CD4-positive, CD25-positive, alpha-beta regulatory T cell (primary cell): Measurements from ENCODE around the gene BRCA1. TPM values are rescaled to one million over a fixed set of nuclear protein-coding genes. Genes with fewer than 3 reads are reported as not detected.
A peak's percentile ranks its signal among the peaks of the same experiment; 100 is the strongest.

Experiments
- ATAC-seq, 2 donors: fragments of 150-1000 bp; cut with Tn5 transposase; one replicate each; pipeline ENCODE4 v1.10.0; 2021; ENCODE audit warnings: low read depth in 2 of 2, moderate number of reproducible peaks in 2 of 2, moderate library complexity in 1 of 2
- DNase-seq, 3 donors: peaks; one replicate each; pipeline versions ENCODE4 v3.0.0 to v3.0.0-alpha.2; 2012 to 2022; ENCODE audit warnings: mixed read lengths in 1 of 3
- H3K27ac ChIP-seq: one replicate; pipeline ENCODE4 v1.7.0; 2013; ENCODE audit warnings: mild to moderate bottlenecking, low read length; ENCODE audit not compliant: insufficient read depth, poor library complexity, severe bottlenecking
- H3K27me3 ChIP-seq: one replicate; pipeline ENCODE4 v1.7.0; 2013; ENCODE audit warnings: low read length; ENCODE audit not compliant: control insufficient read depth, insufficient read depth
- H3K36me3 ChIP-seq: one replicate; pipeline ENCODE4 v1.7.0; 2013; ENCODE audit warnings: mild to moderate bottlenecking, low read length, moderate library complexity; ENCODE audit not compliant: control insufficient read depth, insufficient read depth
- H3K4me1 ChIP-seq: 2 replicates; pipeline ENCODE4 v1.7.0; 2013; ENCODE audit warnings: mild to moderate bottlenecking, low read length; ENCODE audit not compliant: insufficient read depth, control insufficient read depth, poor library complexity, severe bottlenecking
- H3K4me3 ChIP-seq: one replicate; pipeline ENCODE4 v1.7.0; 2013; ENCODE audit warnings: low read depth, mild to moderate bottlenecking, low read length, moderate library complexity
- H3K9me3 ChIP-seq, 2 experiments: 1 replicate in 1 of 2; 2 replicates in 1 of 2; pipeline ENCODE4 v1.7.0; 2013; ENCODE audit warnings: low read length in 2 of 2, mild to moderate bottlenecking in 1 of 2, moderate library complexity in 1 of 2; ENCODE audit not compliant: control insufficient read depth in 2 of 2
- H3K27ac Mint-ChIP-seq, 3 donors: one replicate each; pipeline ENCODE4 v1.8.0; 2020 to 2022; ENCODE audit warnings: mild to moderate bottlenecking in 3 of 3, mixed read lengths in 3 of 3, moderate library complexity in 2 of 3
- H3K27me3 Mint-ChIP-seq: one replicate; pipeline ENCODE4 v1.8.0; 2022; ENCODE audit warnings: mild to moderate bottlenecking, mixed read lengths
- H3K36me3 Mint-ChIP-seq: one replicate; pipeline ENCODE4 v1.8.0; 2020; ENCODE audit warnings: mixed read lengths
- H3K4me1 Mint-ChIP-seq, 4 donors: one replicate each; pipeline ENCODE4 v1.8.0; 2020 to 2022; ENCODE audit warnings: mixed read lengths in 4 of 4, mild to moderate bottlenecking in 1 of 4
- H3K4me3 Mint-ChIP-seq, 4 donors: one replicate each; pipeline ENCODE4 v1.8.0; 2020 to 2022; ENCODE audit warnings: mild to moderate bottlenecking in 4 of 4, mixed read lengths in 4 of 4, moderate library complexity in 3 of 4
- H3K9me3 Mint-ChIP-seq, 7 donors: one replicate each; pipeline ENCODE4 v1.8.0; 2020 to 2022; ENCODE audit warnings: mixed read lengths in 7 of 7, mild to moderate bottlenecking in 3 of 7, moderate library complexity in 2 of 7
- polyA plus RNA-seq, 4 donors: library from polyadenylated mRNA; unstranded; fragments of 300-500 nt; fragmentation: Illumina TruSeq; gene quantifications; one replicate each; pipeline ENCODE4 v1.2.3, GENCODE V29; 2021
- total RNA-seq: library from RNA; stranded (reverse); gene quantifications from one replicate; pipeline ENCODE4 v1.2.3, GENCODE V29; 2022

BRCA1 gene
- total and polyA plus RNA-seq, 5 donors from 2014 or later = 1.0 to 5.7 (median 1.8) TPM

DNA sequence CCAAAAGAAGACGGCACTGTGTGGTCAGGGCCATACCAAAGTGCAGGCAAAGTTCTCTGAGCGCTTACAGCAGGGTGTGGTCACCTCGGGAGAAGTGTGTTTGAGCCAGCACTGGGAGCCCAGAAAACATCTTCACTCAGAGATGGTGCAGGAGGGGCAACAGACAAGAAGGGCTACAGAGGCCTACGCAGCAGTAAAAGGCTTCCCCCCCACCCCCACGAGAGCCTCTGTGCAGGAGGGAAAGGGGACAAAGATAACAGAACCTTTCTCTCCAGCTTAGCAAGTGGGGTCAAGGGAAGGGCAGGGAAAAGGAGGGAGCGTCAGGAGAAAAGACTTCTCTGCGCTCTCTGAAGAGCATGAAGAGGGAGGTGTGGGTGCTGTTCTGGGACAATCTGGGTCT is 105.7 kb downstream of the BRCA1 start:
- Mint-ChIP-seq H3K4me1 (peaks cover 4 to 44% (median 10%) of the 10 kb centered on the region in 4 donors), H3K9me3 (peaks cover 0 to 1% (median 0%) of the 10 kb centered on the region in 7 donors), H3K4me3 (peak overlapping the region; percentile 65 to 94 (median 82)), H3K27me3 (no peaks in the 10 kb centered on the region), H3K36me3 (peaks cover 7% of the 10 kb centered on the region), H3K27ac (peak overlapping the region; percentile 26 to 86 (median 67))
- Histone ChIP-seq H3K36me3 (peaks cover 5% of the 10 kb centered on the region), H3K4me1 (peaks cover 13% of the 10 kb centered on the region), H3K4me3 (no peak overlapping the region), H3K9me3 (no peaks in the 10 kb centered on the region), H3K27me3 (no peaks in the 10 kb centered on the region), H3K27ac (no peak overlapping the region)
- DNase-seq = no peak
- no peak for ATAC-seq

DNA sequence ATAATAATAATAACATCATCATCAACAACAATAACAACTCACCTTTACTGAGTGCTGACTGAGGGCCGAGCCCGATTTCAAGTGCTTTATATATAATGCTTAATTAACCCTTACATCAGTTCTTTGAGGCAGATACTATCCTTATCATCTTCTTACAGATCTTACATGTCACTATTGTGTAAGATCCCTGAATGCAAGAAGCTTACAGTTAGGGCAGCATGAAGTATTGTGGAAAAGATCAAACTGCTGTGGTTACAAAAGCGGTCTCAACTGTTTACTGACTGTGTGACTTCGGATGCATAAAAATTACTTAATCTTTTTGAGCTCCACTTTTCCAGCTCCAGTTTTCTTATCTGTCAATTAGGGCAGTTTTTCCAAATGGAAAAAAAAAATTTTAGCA is 106.2 kb downstream of the BRCA1 start:
- H3K4me1 Mint-ChIP-seq = peaks cover 0 to 39% (median 9%) of the 10 kb centered on the region in 4 donors
- H3K9me3 ChIP-seq = no peaks in the 10 kb centered on the region
- no peaks in the 10 kb centered on the region for H3K27me3 ChIP-seq
- H3K9me3 Mint-ChIP-seq = peaks cover 0 to 1% (median 0%) of the 10 kb centered on the region in 7 donors
- peak overlapping the region in 2 of 3 donors; percentile 3 to 8 for H3K27ac Mint-ChIP-seq
- DNase-seq = no peak
- H3K27me3 Mint-ChIP-seq = no peaks in the 10 kb centered on the region
- no peak overlapping the region for H3K4me3 ChIP-seq
- no peak for ATAC-seq
- H3K36me3 ChIP-seq = peaks cover 10% of the 10 kb centered on the region
- peak overlapping the region in 1 of 4 donors; percentile 94 for H3K4me3 Mint-ChIP-seq
- H3K27ac ChIP-seq = no peak overlapping the region
- peaks cover 9% of the 10 kb centered on the region for H3K4me1 ChIP-seq
- H3K36me3 Mint-ChIP-seq = peaks cover 7% of the 10 kb centered on the region

DNA sequence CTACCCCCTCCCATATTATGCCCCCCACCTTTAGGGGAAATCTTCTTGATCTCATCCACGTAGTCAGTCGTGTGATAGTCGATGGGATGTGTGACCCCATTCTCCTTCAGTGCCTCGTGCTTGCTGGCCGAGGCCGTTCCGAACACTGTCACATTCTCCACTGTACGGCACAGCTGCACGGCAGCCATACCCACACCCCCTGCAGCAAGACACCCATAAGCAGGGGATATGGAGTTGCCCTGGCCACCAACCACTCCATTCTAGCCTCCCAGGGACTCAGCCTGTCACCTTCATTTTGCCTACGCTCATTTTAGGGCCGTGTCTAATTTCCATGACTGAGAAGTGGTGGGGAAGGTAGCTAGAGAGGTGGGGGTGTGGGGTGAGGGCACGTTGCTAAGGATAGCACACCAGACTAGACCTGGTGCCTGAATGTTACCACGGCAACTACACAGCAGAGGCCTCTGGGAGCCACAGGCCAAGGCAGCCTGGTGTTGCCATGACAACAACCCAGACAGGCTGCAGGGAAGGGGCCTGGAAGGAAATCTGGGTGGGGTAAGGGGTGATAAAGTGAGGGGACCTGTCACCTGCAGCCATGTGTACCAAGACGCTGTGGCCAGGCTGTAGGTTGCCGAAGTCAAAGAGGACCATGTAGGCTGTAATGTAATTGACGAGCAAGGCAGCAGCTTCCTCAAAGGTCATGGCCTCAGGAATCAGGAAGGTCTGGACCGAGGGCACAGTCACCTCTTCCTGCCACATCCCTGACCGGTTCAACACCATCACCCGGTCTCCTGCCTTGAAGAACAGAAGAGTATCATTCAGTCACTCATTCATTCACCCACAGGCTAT is 106.9 kb downstream of the BRCA1 start:
- Histone ChIP-seq H3K4me3 (no peak overlapping the region), H3K27ac (no peak overlapping the region), H3K9me3 (no peaks in the 10 kb centered on the region), H3K27me3 (no peaks in the 10 kb centered on the region), H3K36me3 (peaks cover 17% of the 10 kb centered on the region), H3K4me1 (peaks cover 7% of the 10 kb centered on the region)
- Mint-ChIP-seq H3K4me1 (peaks cover 0 to 39% (median 9%) of the 10 kb centered on the region in 4 donors), H3K36me3 (peaks cover 10% of the 10 kb centered on the region), H3K4me3 (peak overlapping the region in 2 of 4 donors; percentile 52 to 94), H3K27me3 (no peaks in the 10 kb centered on the region), H3K27ac (peak overlapping the region in 1 of 3 donors; percentile 83), H3K9me3 (peaks cover 0 to 1% (median 0%) of the 10 kb centered on the region in 7 donors)
- DNase-seq = peak in 2 of 3 donors; percentile 15 to 21
- ATAC-seq = peak; percentile 25 to 41

DNA sequence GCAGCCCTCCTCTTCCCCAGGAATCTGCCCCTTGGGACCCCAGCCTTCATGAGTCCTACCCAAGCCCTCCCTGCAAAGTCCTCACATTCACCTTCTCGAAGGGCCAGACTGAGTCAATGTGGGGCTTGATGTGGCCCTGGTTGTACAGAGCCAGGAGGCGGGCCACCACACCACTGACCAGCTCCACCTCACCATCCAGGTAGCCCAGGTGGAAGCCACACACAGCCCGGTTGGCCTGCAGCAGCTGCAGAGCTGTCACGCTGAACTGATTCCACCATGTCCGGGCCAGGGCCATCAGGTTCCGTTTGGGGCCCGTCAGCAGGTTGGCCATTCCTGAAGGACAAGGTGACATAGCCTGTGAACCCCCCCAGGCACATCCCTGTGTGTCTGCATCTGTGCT is 108.9 kb downstream of the BRCA1 start:
- H3K27me3 ChIP-seq = no peaks in the 10 kb centered on the region
- Mint-ChIP-seq H3K4me1 (peaks cover 6 to 38% (median 13%) of the 10 kb centered on the region in 4 donors), H3K4me3 (no peak overlapping the region), H3K27ac (no peak overlapping the region), H3K27me3 (no peaks in the 10 kb centered on the region), H3K9me3 (peaks cover 0 to 1% (median 0%) of the 10 kb centered on the region in 7 donors), H3K36me3 (peaks cover 17% of the 10 kb centered on the region)
- DNase-seq (no peak), ATAC-seq (no peak)
- peaks cover 25% of the 10 kb centered on the region for H3K36me3 ChIP-seq
- no peaks in the 10 kb centered on the region for H3K4me1 ChIP-seq
- H3K27ac ChIP-seq = no peak overlapping the region
- no peaks in the 10 kb centered on the region for H3K9me3 ChIP-seq
- H3K4me3 ChIP-seq = no peak overlapping the region

DNA sequence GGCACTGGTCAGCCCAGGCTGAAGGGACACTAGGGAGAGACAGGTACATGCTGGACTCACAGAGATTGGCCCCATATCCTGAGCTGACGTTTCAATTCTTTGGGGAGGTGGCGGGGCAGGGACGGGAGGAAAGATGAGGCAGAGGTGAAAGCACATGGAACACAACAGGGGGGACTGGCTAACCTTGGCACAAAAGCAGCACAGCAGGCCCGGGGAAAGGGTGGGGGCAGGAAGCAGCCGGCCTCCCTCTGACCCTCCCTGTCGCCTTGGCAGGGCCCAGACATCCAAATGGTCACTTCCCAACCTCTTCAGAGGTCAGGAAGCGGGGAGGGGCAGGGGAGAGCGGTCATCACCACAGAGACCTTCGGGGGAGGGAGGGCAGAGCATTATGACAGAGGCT is 109.6 kb downstream of the BRCA1 start:
- H3K9me3 Mint-ChIP-seq = no peaks in the 10 kb centered on the region
- Histone ChIP-seq H3K36me3 (peaks cover 25% of the 10 kb centered on the region), H3K9me3 (no peaks in the 10 kb centered on the region), H3K4me1 (no peaks in the 10 kb centered on the region), H3K27ac (no peak overlapping the region), H3K27me3 (no peaks in the 10 kb centered on the region), H3K4me3 (no peak overlapping the region)
- peaks cover 7 to 37% (median 17%) of the 10 kb centered on the region in 4 donors for H3K4me1 Mint-ChIP-seq
- ATAC-seq (no peak), DNase-seq (no peak)
- H3K4me3 Mint-ChIP-seq = peak overlapping the region in 1 of 4 donors; percentile 11
- H3K27me3 Mint-ChIP-seq = no peaks in the 10 kb centered on the region
- peak overlapping the region in 1 of 3 donors; percentile 62 for H3K27ac Mint-ChIP-seq
- peaks cover 17% of the 10 kb centered on the region for H3K36me3 Mint-ChIP-seq

DNA sequence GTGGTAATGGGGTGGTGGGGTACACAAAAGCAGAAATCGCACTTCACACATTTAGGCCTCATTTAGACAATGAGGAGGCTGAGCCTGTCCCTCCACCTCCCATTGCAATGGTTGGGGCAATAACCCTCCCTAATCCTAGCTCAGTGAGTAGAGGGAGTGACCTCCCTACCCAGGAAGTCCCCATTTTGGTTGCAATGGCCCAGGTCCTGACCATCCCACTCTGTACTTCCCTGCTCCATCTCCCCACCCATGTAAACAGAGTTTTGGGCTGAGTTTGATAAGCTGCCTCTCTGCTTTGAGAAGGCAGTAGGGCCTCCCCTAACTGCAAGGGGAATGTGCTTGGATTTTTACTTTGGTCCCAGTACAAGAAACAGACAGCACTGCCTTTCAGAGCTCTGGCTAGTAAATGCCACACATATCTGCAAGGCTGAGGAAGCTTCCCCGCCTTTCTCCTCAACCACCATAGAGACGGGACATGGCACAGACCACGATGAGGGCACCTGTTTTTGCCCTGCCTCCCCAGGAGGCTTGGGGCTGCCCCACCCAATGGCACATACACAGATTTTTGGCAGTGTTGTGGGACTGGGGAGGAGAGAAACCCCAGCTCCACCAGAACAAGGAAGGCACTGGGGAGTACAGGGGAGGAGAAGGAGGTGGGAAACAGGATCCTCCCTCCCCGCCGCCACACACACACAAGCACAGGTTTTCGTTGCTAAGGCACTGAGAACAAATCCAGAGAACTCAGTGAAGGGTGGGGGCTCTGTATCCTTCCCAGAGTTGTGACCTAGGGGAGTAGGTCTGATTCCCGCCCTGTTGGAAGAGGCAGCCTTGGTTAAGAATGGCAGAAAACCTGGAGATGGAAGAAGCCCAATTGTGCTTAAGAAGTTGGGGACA is 110.3 kb downstream of the BRCA1 start:
- Histone ChIP-seq H3K27me3 (no peaks in the 10 kb centered on the region), H3K9me3 (no peaks in the 10 kb centered on the region), H3K27ac (no peak overlapping the region), H3K4me3 (no peak overlapping the region), H3K4me1 (no peaks in the 10 kb centered on the region), H3K36me3 (peaks cover 25% of the 10 kb centered on the region)
- Mint-ChIP-seq H3K27ac (peak overlapping the region in 2 of 3 donors; percentile 62 to 76), H3K9me3 (no peaks in the 10 kb centered on the region), H3K27me3 (no peaks in the 10 kb centered on the region), H3K4me3 (no peak overlapping the region), H3K4me1 (peaks cover 10 to 37% (median 23%) of the 10 kb centered on the region in 4 donors), H3K36me3 (peaks cover 17% of the 10 kb centered on the region)
- DNase-seq (no peak), ATAC-seq (no peak)

DNA sequence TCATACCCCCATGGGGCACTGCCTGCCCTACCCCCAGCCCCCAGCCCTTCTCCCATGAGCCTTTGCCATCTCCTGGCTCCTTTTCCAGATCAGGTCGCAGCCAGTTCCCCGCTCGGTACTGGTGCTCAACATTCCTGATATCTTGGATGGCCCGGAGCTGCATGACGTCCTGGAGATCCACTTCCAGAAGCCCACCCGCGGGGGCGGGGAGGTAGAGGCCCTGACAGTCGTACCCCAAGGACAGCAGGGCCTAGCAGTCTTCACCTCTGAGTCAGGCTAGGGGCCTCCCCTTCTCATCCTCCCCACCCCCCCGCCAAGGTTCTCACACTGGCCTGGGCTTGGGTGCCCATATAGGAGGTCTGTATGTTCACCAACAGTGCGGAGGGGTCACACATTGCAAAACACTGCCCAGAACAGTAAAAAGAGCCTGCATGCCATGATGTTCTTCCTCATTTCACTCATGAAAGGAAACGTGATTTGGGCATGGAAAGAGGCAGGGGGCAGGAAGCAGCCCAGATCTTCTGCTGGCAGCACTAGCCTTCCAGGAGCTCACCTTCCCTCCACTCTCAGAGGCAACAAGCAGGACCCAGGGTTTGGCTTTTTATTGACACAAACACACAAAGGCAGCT is 111.0 kb downstream of the BRCA1 start:
- Histone ChIP-seq H3K27me3 (no peaks in the 10 kb centered on the region), H3K9me3 (no peaks in the 10 kb centered on the region), H3K4me3 (no peak overlapping the region), H3K4me1 (no peaks in the 10 kb centered on the region), H3K27ac (no peak overlapping the region), H3K36me3 (peaks cover 25% of the 10 kb centered on the region)
- Mint-ChIP-seq H3K4me1 (peaks cover 10 to 33% (median 20%) of the 10 kb centered on the region in 4 donors), H3K27ac (no peak overlapping the region), H3K36me3 (peaks cover 17% of the 10 kb centered on the region), H3K9me3 (no peaks in the 10 kb centered on the region), H3K4me3 (no peak overlapping the region), H3K27me3 (no peaks in the 10 kb centered on the region)
- ATAC-seq = no peak
- no peak for DNase-seq
